Retina (tissue), 1 donor: Measurements from ENCODE around the gene ARHGAP26.

Source experiments
- DNase-seq: peaks from one replicate; pipeline ENCODE4 v3.0.0-alpha.2; 2016

Gene ARHGAP26

GRCh38 chr5:142769793-142770649 is at the start of gene ARHGAP26:
Gene ARHGAP26 (plus strand): TSS chr5:142770377. CDS start chr5:142770762, 385 bp downstream.
- DNase-seq = peak; percentile 97

GRCh38 chr5:142720641-142721271 is 49.4 kb upstream of the ARHGAP26 start:
- no peak for DNase-seq

GRCh38 chr5:142722146-142722545 is 48.0 kb upstream of the ARHGAP26 start:
- no peak for DNase-seq

- no peak for DNase-seq
Observed at GRCh38 chr5:142722896-142723295, 47.3 kb upstream of the ARHGAP26 start.

- no peak for DNase-seq
Observed at GRCh38 chr5:142724821-142725220, 45.4 kb upstream of the ARHGAP26 start.

GRCh38 chr5:142725231-142726187 is 44.7 kb upstream of the ARHGAP26 start:
- DNase-seq = no peak

GRCh38 chr5:142726188-142726731 is 43.9 kb upstream of the ARHGAP26 start:
- DNase-seq = no peak

GRCh38 chr5:142727735-142728047 is 42.5 kb upstream of the ARHGAP26 start:
- DNase-seq = no peak

GRCh38 chr5:142735323-142736246 is 34.6 kb upstream of the ARHGAP26 start:
- DNase-seq = no peak

GRCh38 chr5:142736247-142736632 is 33.9 kb upstream of the ARHGAP26 start:
- DNase-seq = no peak

- DNase-seq = no peak
Observed at GRCh38 chr5:142737179-142737578, 33.0 kb upstream of the ARHGAP26 start.

GRCh38 chr5:142740474-142741242 is 29.5 kb upstream of the ARHGAP26 start:
- DNase-seq = peak; percentile 48

- no peak for DNase-seq
Observed at GRCh38 chr5:142743592-142744441, 26.4 kb upstream of the ARHGAP26 start.

GRCh38 chr5:142745268-142745667 is 24.9 kb upstream of the ARHGAP26 start:
- no peak for DNase-seq

- DNase-seq = no peak
Observed at GRCh38 chr5:142746532-142747433, 23.4 kb upstream of the ARHGAP26 start.

- DNase-seq = no peak
Observed at GRCh38 chr5:142748132-142748531, 22.0 kb upstream of the ARHGAP26 start.

- DNase-seq = peak; percentile 32
Observed at GRCh38 chr5:142748568-142749249, 21.5 kb upstream of the ARHGAP26 start.

- no peak for DNase-seq
Observed at GRCh38 chr5:142749321-142749720, 20.9 kb upstream of the ARHGAP26 start.
